GM21526 (cell line): ENCODE measurements around the gene GZMA.
"Not testable (repeated sequence)": the region's sequence is repeated elsewhere in the genome, so short reads cannot be mapped to it uniquely, and the experiment has no call there.

ENCODE experiments used
- ATAC-seq: cut with Tn5 transposase; IDR thresholded peaks from one replicate; pipeline ENCODE4 v1.9.1; 2021; ENCODE audit warnings: moderate library complexity; ENCODE audit not compliant: unreplicated experiment, low FRiP score

The GZMA gene

DNA sequence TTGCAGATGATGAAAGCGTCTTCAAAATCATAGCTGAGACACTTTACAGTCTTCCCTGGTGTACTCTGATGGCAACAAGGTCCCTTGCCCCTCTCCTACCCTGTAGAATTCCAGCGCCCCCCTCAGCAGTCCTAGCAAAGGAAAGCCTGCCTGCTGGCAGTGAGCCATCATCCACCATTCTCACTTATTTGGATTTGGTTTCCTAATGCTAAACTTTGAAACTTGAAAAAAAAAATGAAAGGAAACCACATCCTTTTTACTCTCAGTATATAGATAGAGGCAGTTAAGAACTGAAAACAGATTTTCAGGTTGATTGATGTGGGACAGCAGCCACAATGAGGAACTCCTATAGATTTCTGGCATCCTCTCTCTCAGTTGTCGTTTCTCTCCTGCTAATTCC lies at the start of gene GZMA:
GZMA (plus strand) TSS at position 299 of the 400 bp plus-strand sequence; CDS start at position 336, 37 bp downstream.
- ATAC-seq: no peak

DNA sequence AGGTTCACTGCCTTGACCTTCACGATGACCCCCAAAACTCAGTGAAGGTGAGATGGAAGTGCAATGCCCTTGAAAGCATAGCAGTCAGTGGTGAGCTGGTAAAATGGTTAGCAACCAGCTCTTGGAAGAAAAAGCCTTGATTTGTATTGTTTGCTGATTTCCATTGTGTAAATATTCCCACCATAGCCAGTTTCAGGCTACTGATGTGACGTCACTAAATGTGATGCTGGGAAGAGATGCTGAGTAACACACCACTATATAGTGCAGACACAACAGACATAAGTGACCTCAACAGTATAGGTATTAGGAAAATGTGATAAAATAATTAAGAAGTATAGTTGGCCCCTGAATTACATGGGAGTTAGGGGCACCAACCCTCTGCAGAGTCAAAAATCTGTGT lies 47.3 kb upstream of the GZMA start:
- no peak for ATAC-seq

DNA sequence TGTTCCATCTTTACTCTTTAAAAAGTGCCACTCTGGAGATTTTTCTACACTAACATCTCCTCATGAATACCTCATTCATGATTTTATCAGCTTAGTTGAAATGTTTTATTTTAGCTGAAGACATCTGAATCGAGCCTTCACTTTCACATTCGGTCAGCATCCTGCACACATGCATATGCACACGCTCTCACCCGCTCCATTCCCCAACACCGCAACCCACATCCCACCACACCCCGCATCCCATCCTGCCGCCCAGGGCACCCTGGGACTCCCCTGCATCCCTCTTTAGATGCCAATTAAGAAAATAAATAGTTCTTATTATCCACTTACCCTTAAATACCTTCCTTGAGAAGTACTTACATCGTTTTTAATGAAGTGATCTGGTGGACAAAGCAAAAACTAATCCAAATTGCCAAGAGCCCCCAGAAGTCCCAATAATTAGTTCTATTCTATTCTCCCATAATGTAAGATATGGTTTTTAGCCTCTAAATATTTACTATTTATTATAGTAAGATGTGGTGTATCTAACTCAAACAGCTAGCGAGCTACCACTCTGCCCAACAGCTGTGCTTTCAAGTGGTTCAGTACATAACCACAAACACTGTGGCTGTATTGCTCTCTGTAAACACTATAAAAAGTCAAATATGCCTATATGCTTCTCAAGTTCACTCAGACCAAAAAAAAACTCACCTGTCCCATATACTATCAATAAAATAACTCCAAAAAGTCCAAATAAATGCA lies 40.2 kb upstream of the GZMA start:
- no peak for ATAC-seq

DNA sequence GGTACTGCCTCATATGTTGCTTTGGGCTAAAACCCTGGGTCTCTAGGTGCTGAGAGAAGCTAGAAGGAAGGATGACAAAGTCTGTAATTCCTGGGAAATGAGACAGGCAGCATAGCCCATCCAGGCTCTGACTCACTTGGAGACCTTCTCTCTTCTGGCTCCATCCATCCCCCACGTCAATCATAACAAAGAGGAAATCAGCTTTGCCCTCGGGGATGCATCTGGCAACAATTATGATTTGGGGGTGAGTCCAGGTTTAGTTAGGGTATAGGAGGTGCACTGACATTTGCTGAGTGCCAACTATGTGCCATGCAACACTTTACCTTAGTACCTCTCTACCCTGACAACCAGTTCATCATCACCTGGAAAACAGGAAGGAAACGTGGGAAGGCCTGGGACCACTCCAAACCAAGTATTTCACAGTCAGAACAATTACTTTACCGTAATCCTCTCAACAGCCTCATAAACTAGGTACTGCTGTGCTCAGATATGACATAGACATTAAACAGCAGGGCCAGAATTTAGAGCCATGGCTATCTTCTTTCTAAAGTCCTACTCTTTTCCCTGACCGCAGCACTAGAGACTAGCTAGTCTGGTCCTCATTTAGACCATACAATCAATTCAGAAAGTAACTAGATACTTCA lies 39.1 kb upstream of the GZMA start:
- no peak for ATAC-seq

GRCh38 chr5:55063899-55064298 lies 38.5 kb upstream of the GZMA start:
- no peak for ATAC-seq

- no peak for ATAC-seq
These were observed 37.9 kb upstream of the GZMA start for GRCh38 chr5:55064523-55064922.

- no peak for ATAC-seq
These were observed 36.2 kb upstream of the GZMA start for GRCh38 chr5:55066277-55066676.

DNA sequence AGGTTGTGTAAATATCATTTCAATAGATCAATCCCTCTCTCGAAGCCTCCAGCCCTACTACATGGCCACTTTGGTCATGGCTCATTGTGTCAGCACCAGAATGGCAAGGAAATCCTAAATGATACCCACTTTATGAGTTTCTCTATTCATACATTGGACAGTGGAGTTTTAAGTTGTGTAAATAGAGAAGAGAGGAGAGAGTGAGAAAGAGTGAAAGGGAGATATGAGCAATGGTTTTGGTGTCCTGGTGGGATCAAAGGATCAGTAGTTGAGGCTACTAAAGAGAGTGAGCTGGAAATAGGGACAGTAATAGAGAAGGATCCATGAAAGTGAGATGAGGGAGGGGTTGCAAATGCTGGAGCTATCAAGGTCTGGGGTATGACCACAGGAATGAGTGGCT lies 31.5 kb upstream of the GZMA start:
- no peak for ATAC-seq

DNA sequence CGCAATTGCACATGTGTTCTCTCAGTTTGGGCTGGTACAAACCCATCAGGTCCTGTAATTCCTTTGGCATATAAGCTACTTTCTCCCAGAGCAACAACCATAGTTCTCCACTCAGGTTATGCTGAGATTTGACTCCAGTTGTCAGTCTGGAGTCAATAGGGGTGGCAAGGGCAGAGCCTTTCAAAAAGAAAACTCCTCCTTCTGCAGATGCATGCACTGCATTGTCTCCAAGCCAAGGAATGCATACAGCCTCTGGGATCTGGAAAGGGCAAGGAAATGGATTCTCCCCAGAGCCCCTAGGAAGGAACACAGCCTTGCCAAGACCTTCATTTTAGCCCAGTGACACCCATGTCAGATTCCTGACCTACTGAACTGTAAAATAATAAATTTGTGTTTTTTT lies 31.0 kb upstream of the GZMA start:
- no peak for ATAC-seq

- no peak for ATAC-seq
These were observed 29.8 kb upstream of the GZMA start for GRCh38 chr5:55072666-55073065.

DNA sequence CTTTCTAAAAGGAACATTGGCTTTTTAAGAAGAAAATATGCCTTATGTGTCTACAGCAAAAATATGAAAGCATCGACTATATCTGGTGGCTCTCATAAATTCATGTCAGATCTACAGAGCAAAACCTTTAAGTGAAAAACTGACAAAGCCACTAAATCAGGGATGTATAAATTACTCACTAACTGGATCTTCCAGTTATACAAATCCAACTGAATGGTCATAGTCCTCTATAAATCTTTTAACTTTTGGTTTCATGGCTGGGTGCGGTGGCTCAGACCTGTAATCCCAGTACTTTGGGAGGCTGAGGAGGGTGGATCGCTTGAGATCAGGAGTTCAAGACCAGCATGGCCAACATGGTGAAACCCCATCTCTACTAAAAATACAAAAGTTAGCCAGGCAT lies 29.2 kb upstream of the GZMA start:
- ATAC-seq: no peak

- no peak for ATAC-seq
These were observed 20.9 kb upstream of the GZMA start for GRCh38 chr5:55081541-55081940.

DNA sequence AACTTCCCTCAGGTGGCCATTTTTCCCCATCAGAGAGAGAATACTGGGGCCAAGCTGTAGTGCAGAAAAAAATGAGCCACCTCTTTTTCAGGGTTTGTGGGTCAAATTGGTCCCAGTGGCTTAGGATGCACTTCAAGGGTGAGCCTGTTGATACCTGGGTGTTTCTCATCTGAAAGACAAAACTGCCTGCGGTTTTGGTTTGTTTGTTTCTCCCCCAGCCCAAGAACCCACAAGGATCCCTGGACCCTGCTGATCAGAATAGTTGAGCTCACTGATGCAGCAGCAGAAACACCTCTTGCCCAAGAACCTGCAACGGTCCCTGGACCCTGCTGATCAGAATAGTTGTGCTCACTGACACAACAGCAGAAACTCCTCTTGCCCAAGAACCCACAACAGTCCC lies 13.1 kb upstream of the GZMA start:
- ATAC-seq: not testable (repeated sequence)

- not testable (repeated sequence) for ATAC-seq
These were observed 11.4 kb upstream of the GZMA start for GRCh38 chr5:55091011-55091410.

DNA sequence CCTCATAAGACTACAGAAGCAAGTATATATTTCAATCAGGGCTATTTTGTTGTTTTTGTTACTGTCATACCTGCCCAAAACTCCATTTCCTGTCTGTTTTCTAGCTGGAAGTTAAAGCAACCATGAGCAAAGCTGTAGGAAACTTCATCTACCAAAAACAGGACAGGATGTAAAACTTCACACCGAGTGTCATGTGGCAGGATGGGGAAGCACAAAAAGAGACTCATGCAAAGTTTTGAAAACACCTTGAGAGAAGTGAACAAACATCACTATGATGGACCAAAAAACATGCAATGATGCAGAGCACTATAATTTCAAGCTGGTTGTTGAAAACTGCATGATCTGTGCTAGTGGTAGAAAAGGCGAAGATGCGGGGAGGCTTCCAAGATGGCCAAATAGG lies 6.3 kb upstream of the GZMA start:
- no peak for ATAC-seq

DNA sequence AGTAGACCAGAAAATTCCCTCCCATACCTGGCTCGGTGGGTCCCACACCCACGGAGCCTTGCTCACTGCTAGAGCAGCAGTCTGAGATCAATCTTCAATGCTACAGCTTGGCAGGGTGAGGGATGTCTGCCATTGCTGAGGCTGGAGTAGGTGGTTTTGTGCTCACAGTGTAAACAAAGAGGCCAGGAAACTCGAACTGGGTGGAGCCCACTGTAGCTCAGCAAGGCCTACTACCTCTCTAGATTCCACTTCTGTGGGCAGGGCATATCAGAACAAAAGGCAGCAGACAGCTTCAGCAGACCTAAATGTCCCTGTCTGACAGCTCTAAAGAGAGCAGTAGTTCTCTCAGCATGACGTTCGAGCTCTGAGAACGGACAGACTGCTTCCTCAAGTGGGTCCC lies 5.6 kb upstream of the GZMA start:
- ATAC-seq: no peak

DNA sequence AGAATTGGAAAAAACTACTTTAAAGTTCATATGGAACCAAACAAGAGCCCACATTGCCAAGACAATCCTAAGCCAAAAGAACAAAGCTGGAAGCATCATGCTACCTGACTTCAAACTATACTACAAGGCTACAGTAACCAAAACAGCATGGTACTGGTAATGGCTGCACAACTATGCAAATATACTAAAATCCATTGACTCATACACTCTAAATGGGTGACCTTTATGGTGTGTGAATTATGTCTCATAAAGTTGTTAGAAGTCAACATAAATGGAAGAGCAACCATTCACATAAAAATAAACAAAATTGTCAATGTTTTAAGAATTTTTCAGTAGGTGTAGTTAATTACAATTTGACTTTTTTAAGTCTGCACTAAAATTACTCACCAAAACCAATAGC lies 1.3 kb upstream of the GZMA start:
- ATAC-seq: not testable (repeated sequence)

DNA sequence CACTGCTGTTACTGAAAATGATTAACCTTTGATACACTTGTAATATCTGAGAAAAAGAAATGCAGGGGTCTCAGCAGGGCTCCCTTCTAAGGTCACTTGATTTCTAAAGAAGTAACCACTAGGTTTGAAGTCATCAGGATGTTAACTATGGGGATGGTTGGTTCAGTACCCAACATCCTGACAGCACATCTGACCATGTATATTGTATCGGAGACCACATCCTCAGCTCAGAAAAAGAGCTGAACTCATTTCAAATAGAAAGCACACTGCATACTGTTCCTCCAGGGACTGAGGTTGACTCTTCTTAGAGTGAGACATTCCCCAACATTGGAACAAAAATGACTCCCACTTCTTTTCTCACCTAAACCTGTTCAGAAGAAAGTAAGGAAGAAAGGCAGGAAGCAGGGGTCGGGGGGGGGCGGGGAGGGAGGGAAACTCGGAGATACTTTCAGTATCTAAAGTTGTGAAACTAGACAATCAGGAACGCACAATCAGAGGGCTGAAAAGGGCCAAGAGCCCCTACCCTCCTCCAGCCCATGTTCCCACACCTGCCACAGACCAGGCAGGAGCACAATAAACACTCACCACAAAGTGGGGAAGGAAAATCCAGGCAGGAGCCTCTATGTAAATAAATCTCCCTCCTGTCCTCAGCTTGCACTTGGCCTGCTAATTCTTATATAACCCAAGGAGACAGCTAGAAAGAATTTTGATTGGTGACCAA lies 730 bp upstream of the GZMA start:
- ATAC-seq: no peak

GRCh38 chr5:55104036-55104772 lies 1.8 kb downstream of the GZMA start:
- no peak for ATAC-seq

DNA sequence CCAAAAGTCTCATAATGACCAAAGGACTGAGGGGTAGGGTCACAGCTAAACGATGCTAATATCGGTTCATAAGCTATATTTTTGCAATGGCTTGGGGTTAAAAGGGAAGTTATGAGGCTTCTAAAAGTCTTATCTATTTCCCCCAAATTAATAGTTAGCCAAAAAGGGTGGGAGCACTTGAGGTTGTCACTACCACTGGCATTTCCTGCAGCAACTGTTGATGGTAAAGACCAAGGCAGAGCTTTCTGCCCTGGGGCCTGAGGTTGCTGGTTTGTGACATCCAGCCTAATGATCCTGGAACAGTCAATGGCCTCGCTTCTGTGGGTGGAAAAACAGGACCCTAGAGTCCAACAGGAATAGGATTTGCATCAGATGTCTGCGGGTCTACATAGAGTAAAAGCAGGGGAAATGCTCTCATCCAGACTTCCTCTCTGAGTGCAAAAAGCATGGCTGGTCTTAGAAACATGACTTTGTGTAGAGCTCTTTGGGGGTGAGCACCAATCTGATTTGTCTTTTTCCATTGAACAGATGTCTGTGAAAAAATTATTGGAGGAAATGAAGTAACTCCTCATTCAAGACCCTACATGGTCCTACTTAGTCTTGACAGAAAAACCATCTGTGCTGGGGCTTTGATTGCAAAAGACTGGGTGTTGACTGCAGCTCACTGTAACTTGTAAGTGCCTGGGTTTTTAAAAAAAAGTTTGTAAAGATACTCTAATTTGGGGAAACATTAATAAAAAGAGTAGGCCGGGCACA lies 2.7 kb downstream of the GZMA start:
- ATAC-seq: no peak
